Mucosa of rectum (tissue), 2 donors: Measurements from ENCODE around the gene EFCAB6.
A peak's percentile ranks its signal among the peaks of the same experiment; 100 is the strongest.

Source experiments
- H3K27ac ChIP-seq, 2 donors: one replicate each; pipeline ENCODE4 v1.7.0; 2013; ENCODE audit warnings: inconsistent platforms in 2 of 2, low read depth in 2 of 2, low read length in 2 of 2
- H3K27me3 ChIP-seq, 2 donors: one replicate each; pipeline ENCODE4 v1.7.0; 2013; ENCODE audit warnings: low read length in 2 of 2; ENCODE audit not compliant: control insufficient read depth in 2 of 2, insufficient read depth in 2 of 2
- H3K36me3 ChIP-seq, 2 donors: one replicate each; pipeline ENCODE4 v1.7.0; 2013; ENCODE audit warnings: low read length in 2 of 2; ENCODE audit not compliant: control insufficient read depth in 2 of 2, insufficient read depth in 2 of 2
- H3K4me1 ChIP-seq, 2 donors: one replicate each; pipeline ENCODE4 v1.7.0; 2013; ENCODE audit warnings: low read length in 2 of 2, mild to moderate bottlenecking in 1 of 2; ENCODE audit not compliant: control insufficient read depth in 2 of 2, insufficient read depth in 2 of 2
- H3K4me3 ChIP-seq, 2 donors: one replicate each; pipeline ENCODE4 v1.7.0; 2013; ENCODE audit warnings: low read length in 2 of 2
- H3K9ac ChIP-seq, 2 donors: one replicate each; pipeline ENCODE4 v1.7.0; 2013; ENCODE audit warnings: low read length in 2 of 2, low read depth in 1 of 2, mild to moderate bottlenecking in 1 of 2
- H3K9me3 ChIP-seq, 2 donors: one replicate each; pipeline ENCODE4 v1.7.0; 2013; ENCODE audit warnings: low read length in 2 of 2; ENCODE audit not compliant: control insufficient read depth in 2 of 2
- donor health status: healthy.
- donor health status: Normal muscosa, but diverticular disease.

EFCAB6 gene

GRCh38 chr22:43812890-43813289 lies 785 bp upstream of the EFCAB6 start:
- no peaks in the 10 kb centered on the region for H3K36me3 ChIP-seq
- H3K9me3 ChIP-seq: no peaks in the 10 kb centered on the region
- no peak overlapping the region for H3K27ac ChIP-seq
- no peaks in the 10 kb centered on the region for H3K27me3 ChIP-seq
- peaks cover 8 to 13% of the 10 kb centered on the region in 2 donors for H3K4me1 ChIP-seq
- peak overlapping the region; percentile 79 to 94 for H3K9ac ChIP-seq
- H3K4me3 ChIP-seq: peak overlapping the region; percentile 90 to 98

- peak overlapping the region; percentile 90 to 98 for H3K4me3 ChIP-seq
- H3K9ac ChIP-seq: peak overlapping the region; percentile 79 to 94
- H3K27me3 ChIP-seq: no peaks in the 10 kb centered on the region
- peak overlapping the region in 1 of 2 donors; percentile 43 for H3K27ac ChIP-seq
- no peaks in the 10 kb centered on the region for H3K36me3 ChIP-seq
- H3K9me3 ChIP-seq: no peaks in the 10 kb centered on the region
- peaks cover 8 to 13% of the 10 kb centered on the region in 2 donors for H3K4me1 ChIP-seq
Observed at GRCh38 chr22:43811777-43812148, 342 bp downstream of the EFCAB6 start.

GRCh38 chr22:43802897-43803495 lies 9.1 kb downstream of the EFCAB6 start:
- Histone ChIP-seq H3K27me3 (no peaks in the 10 kb centered on the region), H3K36me3 (no peaks in the 10 kb centered on the region), H3K27ac (no peak overlapping the region), H3K4me1 (no peaks in the 10 kb centered on the region), H3K4me3 (no peak overlapping the region), H3K9me3 (no peaks in the 10 kb centered on the region), H3K9ac (no peak overlapping the region)

- Histone ChIP-seq H3K4me3 (no peak overlapping the region), H3K4me1 (no peaks in the 10 kb centered on the region), H3K36me3 (no peaks in the 10 kb centered on the region), H3K27ac (no peak overlapping the region), H3K9me3 (no peaks in the 10 kb centered on the region), H3K9ac (no peak overlapping the region), H3K27me3 (no peaks in the 10 kb centered on the region)
Observed at GRCh38 chr22:43800970-43801369, 11.1 kb downstream of the EFCAB6 start.

- H3K9ac ChIP-seq: no peak overlapping the region
- no peaks in the 10 kb centered on the region for H3K4me1 ChIP-seq
- no peak overlapping the region for H3K27ac ChIP-seq
- H3K9me3 ChIP-seq: no peaks in the 10 kb centered on the region
- H3K36me3 ChIP-seq: no peaks in the 10 kb centered on the region
- no peaks in the 10 kb centered on the region for H3K27me3 ChIP-seq
- H3K4me3 ChIP-seq: no peak overlapping the region
Observed at GRCh38 chr22:43798492-43798891, 13.6 kb downstream of the EFCAB6 start.

- Histone ChIP-seq H3K4me1 (no peaks in the 10 kb centered on the region), H3K36me3 (no peaks in the 10 kb centered on the region), H3K27me3 (no peaks in the 10 kb centered on the region), H3K27ac (no peak overlapping the region), H3K4me3 (no peak overlapping the region), H3K9ac (no peak overlapping the region), H3K9me3 (no peaks in the 10 kb centered on the region)
Observed at GRCh38 chr22:43796567-43796966, 15.5 kb downstream of the EFCAB6 start.

- no peak overlapping the region for H3K9ac ChIP-seq
- no peaks in the 10 kb centered on the region for H3K27me3 ChIP-seq
- no peak overlapping the region for H3K4me3 ChIP-seq
- H3K9me3 ChIP-seq: no peaks in the 10 kb centered on the region
- no peaks in the 10 kb centered on the region for H3K4me1 ChIP-seq
- no peaks in the 10 kb centered on the region for H3K36me3 ChIP-seq
- no peak overlapping the region for H3K27ac ChIP-seq
Observed at GRCh38 chr22:43795320-43795719, 16.8 kb downstream of the EFCAB6 start.

- no peak overlapping the region for H3K9ac ChIP-seq
- H3K4me3 ChIP-seq: no peak overlapping the region
- H3K9me3 ChIP-seq: no peaks in the 10 kb centered on the region
- no peak overlapping the region for H3K27ac ChIP-seq
- H3K27me3 ChIP-seq: no peaks in the 10 kb centered on the region
- peaks cover 0 to 3% of the 10 kb centered on the region in 2 donors for H3K4me1 ChIP-seq
- H3K36me3 ChIP-seq: no peaks in the 10 kb centered on the region
Observed at GRCh38 chr22:43792905-43793304, 19.2 kb downstream of the EFCAB6 start.

GRCh38 chr22:43789452-43789851 lies 22.7 kb downstream of the EFCAB6 start:
- Histone ChIP-seq H3K9ac (no peak overlapping the region), H3K9me3 (no peaks in the 10 kb centered on the region), H3K27ac (no peak overlapping the region), H3K27me3 (no peaks in the 10 kb centered on the region), H3K36me3 (no peaks in the 10 kb centered on the region), H3K4me1 (peaks cover 0 to 3% of the 10 kb centered on the region in 2 donors), H3K4me3 (no peak overlapping the region)

GRCh38 chr22:43783777-43784176 lies 28.3 kb downstream of the EFCAB6 start:
- Histone ChIP-seq H3K27ac (no peak overlapping the region), H3K4me1 (no peaks in the 10 kb centered on the region), H3K9ac (no peak overlapping the region), H3K27me3 (no peaks in the 10 kb centered on the region), H3K9me3 (no peaks in the 10 kb centered on the region), H3K36me3 (no peaks in the 10 kb centered on the region), H3K4me3 (no peak overlapping the region)

GRCh38 chr22:43782448-43782847 lies 29.7 kb downstream of the EFCAB6 start:
- no peak overlapping the region for H3K9ac ChIP-seq
- no peak overlapping the region for H3K27ac ChIP-seq
- H3K36me3 ChIP-seq: no peaks in the 10 kb centered on the region
- no peaks in the 10 kb centered on the region for H3K4me1 ChIP-seq
- no peak overlapping the region for H3K4me3 ChIP-seq
- H3K27me3 ChIP-seq: no peaks in the 10 kb centered on the region
- H3K9me3 ChIP-seq: no peaks in the 10 kb centered on the region
